ENCODE results near the gene TRIM65.

GRCh38 chr17:75897160-75898019 is 639 bp upstream of the TRIM65 start:
- TF ChIP-seq CTCF (IDR thresholded peaks at IDR 0.05; ENCODE audit: low read depth, low read length) (no peak), EZH2phosphoT487 (IDR thresholded peaks at IDR 0.05; ENCODE audit: low read depth) (no peak)

Measured in OCI-LY3 (cell line).